H1 (cell line): ENCODE measurements around the gene CLEC16A. TPM values are rescaled to one million over a fixed set of nuclear protein-coding genes. Genes with fewer than 3 reads are reported as not detected.

Source experiments
- NANOG ChIP-seq: IDR thresholded peaks from 2 replicates; pipeline ENCODE4 v1.6.1; 2011; ENCODE audit warnings: low read length, low read depth, mild to moderate bottlenecking, inconsistent platforms; ENCODE audit not compliant: insufficient read depth, poor library complexity, severe bottlenecking
- SUZ12 ChIP-seq: fragments of 200-600 bp; sonication (generic); IDR thresholded peaks from 2 replicates; pipeline ENCODE4 v1.6.1; 2012; ENCODE audit warnings: mild to moderate bottlenecking, inconsistent platforms, low read length, moderate library complexity, mixed read lengths
- polyA plus RNA-seq, 7 experiments: library from polyadenylated mRNA; depleted of rRNA in 3 of 7; stranded (reverse) in 5 of 7; unstranded in 2 of 7; fragments of >200 nt in 5 of 7; fragments of 200-250 nt in 2 of 7; gene quantifications; 1 replicate in 5 of 7; 2 replicates in 1 of 7; 4 replicates in 1 of 7; pipeline versions ENCODE4 v1.2.1 to v1.2.3, GENCODE V29; 2011 to 2013; ENCODE audit warnings: missing spikeins in 2 of 7, mixed read lengths in 2 of 7
- total RNA-seq: library from RNA; stranded (reverse); fragmentation: NEBNext Ultra II Directional; extraction: Animal tissue kit (Norgen Biotek cat#: 25700); gene quantifications from 2 replicates; pipeline ENCODE4 v1.2.1, GENCODE V29; 2021

CLEC16A gene
- total and polyA plus RNA-seq, 2 of the 8 experiments (the other 6 are each of a cell fraction or from before 2014, with no cell fraction given) = 7.6 to 19.3 TPM

GRCh38 chr16:11147754-11148444, 203.5 kb downstream of the CLEC16A start (continued):
- TF ChIP-seq SUZ12 (no peak), NANOG (no peak)
- TF ChIP-seq, all 59 proteins: peak for 0
